ENCODE measurements around the gene DNAH11.

Gene DNAH11

GRCh38 chr7:21914671-21915070 is 371.8 kb downstream of the DNAH11 start:
- no peak for TF ChIP-seq Cebpa-rat (IDR thresholded peaks at IDR 0.05)
- H3K27ac ChIP-seq, result no peak overlapping the region
- H3K4me2 ChIP-seq, result no peak overlapping the region
- no peaks in the 10 kb centered on the region for H3K9me3 ChIP-seq (replicated peaks in 1 of 11)
- H3K36me3 ChIP-seq, result peaks cover 42 to 85% (median 71%) of the 10 kb centered on the region in 11 experiments
- H3K4me3 ChIP-seq, result no peak overlapping the region
- no peaks in the 10 kb centered on the region for H3K27me3 ChIP-seq
- no peak overlapping the region for H3K9ac ChIP-seq
- peaks cover 0 to 16% (median 6%) of the 10 kb centered on the region in 10 experiments; a peak in 11 of 20 replicates for H3K4me1 ChIP-seq
- H4K20me1 ChIP-seq, result peaks cover 0 to 20% (median 5%) of the 10 kb centered on the region in 11 experiments; a peak in 7 of 22 replicates

- Histone ChIP-seq H3K36me3 (peaks cover 40 to 80% (median 67%) of the 10 kb centered on the region in 11 experiments), H3K9me3 (replicated peaks in 1 of 11) (no peaks in the 10 kb centered on the region), H3K27ac (no peak overlapping the region), H3K4me2 (no peak overlapping the region), H3K4me1 (peaks cover 0 to 21% (median 6%) of the 10 kb centered on the region in 10 experiments; a peak in 11 of 20 replicates), H3K9ac (no peak overlapping the region), H3K4me3 (no peak overlapping the region), H4K20me1 (peaks cover 0 to 20% (median 6%) of the 10 kb centered on the region in 11 experiments; a peak in 7 of 22 replicates), H3K27me3 (no peaks in the 10 kb centered on the region)
- no peak for TF ChIP-seq Cebpa-rat (IDR thresholded peaks at IDR 0.05)
Measured at GRCh38 chr7:21915140-21915539, 372.3 kb downstream of the DNAH11 start.

GRCh38 chr7:21916176-21916575 is 373.3 kb downstream of the DNAH11 start:
- H4K20me1 ChIP-seq, result peaks cover 0 to 31% (median 9%) of the 10 kb centered on the region in 11 experiments; a peak in 8 of 22 replicates
- peaks cover 0 to 21% (median 6%) of the 10 kb centered on the region in 10 experiments; a peak in 11 of 20 replicates for H3K4me1 ChIP-seq
- no peak for TF ChIP-seq Cebpa-rat (IDR thresholded peaks at IDR 0.05)

GRCh38 chr7:21916629-21917028 is 373.8 kb downstream of the DNAH11 start:
- Histone ChIP-seq H4K20me1 (peaks cover 0 to 33% (median 13%) of the 10 kb centered on the region in 11 experiments; a peak in 8 of 22 replicates), H3K4me2 (no peak overlapping the region), H3K4me1 (peaks cover 0 to 21% (median 6%) of the 10 kb centered on the region in 10 experiments; a peak in 11 of 20 replicates), H3K4me3 (no peak overlapping the region), H3K27ac (no peak overlapping the region), H3K36me3 (peaks cover 31 to 70% (median 53%) of the 10 kb centered on the region in 11 experiments), H3K27me3 (no peaks in the 10 kb centered on the region), H3K9ac (no peak overlapping the region), H3K9me3 (replicated peaks in 1 of 11) (no peaks in the 10 kb centered on the region)
- TF ChIP-seq Cebpa-rat (IDR thresholded peaks at IDR 0.05), result no peak

More at GRCh38 chr7:21916176-21916575, 373.3 kb downstream of the DNAH11 start:
- Histone ChIP-seq H3K36me3 (peaks cover 35 to 75% (median 57%) of the 10 kb centered on the region in 11 experiments), H3K9me3 (replicated peaks in 1 of 11) (no peaks in the 10 kb centered on the region), H3K27ac (no peak overlapping the region), H3K27me3 (no peaks in the 10 kb centered on the region), H3K9ac (no peak overlapping the region), H3K4me2 (no peak overlapping the region), H3K4me3 (no peak overlapping the region)

GRCh38 chr7:21918216-21918615 is 375.4 kb downstream of the DNAH11 start:
- Histone ChIP-seq H3K4me2 (no peak overlapping the region), H4K20me1 (peaks cover 0 to 44% (median 15%) of the 10 kb centered on the region in 11 experiments; a peak in 9 of 22 replicates), H3K9me3 (replicated peaks in 1 of 11) (0 out of 22 replicates have a peak, but pooled peaks cover 0 to 10% (median 0%) of the 10 kb centered on the region in 11 experiments), H3K36me3 (peaks cover 27 to 68% (median 48%) of the 10 kb centered on the region in 11 experiments), H3K4me1 (peaks cover 0 to 11% (median 6%) of the 10 kb centered on the region in 10 experiments; a peak in 10 of 20 replicates), H3K9ac (no peak overlapping the region), H3K4me3 (no peak overlapping the region), H3K27me3 (no peaks in the 10 kb centered on the region), H3K27ac (no peak overlapping the region)
- no peak for TF ChIP-seq Cebpa-rat (IDR thresholded peaks at IDR 0.05)

GRCh38 chr7:21920936-21921335 is 378.1 kb downstream of the DNAH11 start:
- Histone ChIP-seq H3K9ac (no peak overlapping the region), H3K4me1 (peaks cover 0 to 6% (median 0%) of the 10 kb centered on the region in 10 experiments; a peak in 4 of 20 replicates), H3K4me2 (no peak overlapping the region), H4K20me1 (peaks cover 0 to 63% (median 19%) of the 10 kb centered on the region in 11 experiments; a peak in 9 of 22 replicates), H3K36me3 (peaks cover 9 to 55% (median 32%) of the 10 kb centered on the region in 11 experiments; a peak in 21 of 22 replicates), H3K27ac (no peak overlapping the region), H3K27me3 (no peaks in the 10 kb centered on the region), H3K4me3 (no peak overlapping the region), H3K9me3 (replicated peaks in 1 of 11) (peaks cover 0 to 11% (median 0%) of the 10 kb centered on the region in 11 experiments; a peak in 3 of 22 replicates)
- TF ChIP-seq Cebpa-rat (IDR thresholded peaks at IDR 0.05), result no peak

GRCh38 chr7:21922605-21923004 is 379.8 kb downstream of the DNAH11 start:
- no peak overlapping the region for H3K4me3 ChIP-seq
- H3K4me2 ChIP-seq, result no peak overlapping the region
- no peak overlapping the region for H3K9ac ChIP-seq
- TF ChIP-seq Cebpa-rat (IDR thresholded peaks at IDR 0.05), result no peak
- peaks cover 2 to 55% (median 32%) of the 10 kb centered on the region in 11 experiments; a peak in 20 of 22 replicates for H3K36me3 ChIP-seq
- peaks cover 0 to 69% (median 12%) of the 10 kb centered on the region in 11 experiments; a peak in 10 of 22 replicates for H4K20me1 ChIP-seq
- peaks cover 0 to 6% (median 0%) of the 10 kb centered on the region in 10 experiments; a peak in 4 of 20 replicates for H3K4me1 ChIP-seq
- no peak overlapping the region for H3K27ac ChIP-seq
- no peaks in the 10 kb centered on the region for H3K27me3 ChIP-seq
- peaks cover 0 to 23% (median 2%) of the 10 kb centered on the region in 11 experiments; a peak in 13 of 22 replicates for H3K9me3 ChIP-seq (replicated peaks in 1 of 11)

- H3K4me1 ChIP-seq, result peaks cover 0 to 6% (median 0%) of the 10 kb centered on the region in 10 experiments; a peak in 4 of 20 replicates
Measured at GRCh38 chr7:21923658-21924057, 380.8 kb downstream of the DNAH11 start.

GRCh38 chr7:21926448-21926847 is 383.6 kb downstream of the DNAH11 start:
- H3K9me3 ChIP-seq (replicated peaks in 1 of 11), result peaks cover 29 to 58% (median 35%) of the 10 kb centered on the region in 11 experiments
- H3K27ac ChIP-seq, result no peak overlapping the region
- H3K36me3 ChIP-seq, result peaks cover 11 to 86% (median 48%) of the 10 kb centered on the region in 11 experiments; a peak in 20 of 22 replicates
- H3K4me2 ChIP-seq, result no peak overlapping the region
- no peak overlapping the region for H3K4me3 ChIP-seq
- H3K4me1 ChIP-seq, result no peaks in the 10 kb centered on the region
- TF ChIP-seq Cebpa-rat (IDR thresholded peaks at IDR 0.05), result no peak
- no peak overlapping the region for H3K9ac ChIP-seq
- H4K20me1 ChIP-seq, result peaks cover 0 to 49% (median 5%) of the 10 kb centered on the region in 11 experiments; a peak in 10 of 22 replicates
- H3K27me3 ChIP-seq, result no peaks in the 10 kb centered on the region

More at GRCh38 chr7:21923658-21924057, 380.8 kb downstream of the DNAH11 start:
- peaks cover under 1 to 30% (median 8%) of the 10 kb centered on the region in 11 experiments; a peak in 15 of 22 replicates for H3K9me3 ChIP-seq (replicated peaks in 1 of 11)
- no peak overlapping the region for H3K4me3 ChIP-seq
- no peak for TF ChIP-seq Cebpa-rat (IDR thresholded peaks at IDR 0.05)
- peaks cover 0 to 71% (median 16%) of the 10 kb centered on the region in 11 experiments; a peak in 10 of 22 replicates for H4K20me1 ChIP-seq
- no peak overlapping the region for H3K9ac ChIP-seq
- no peak overlapping the region for H3K27ac ChIP-seq
- no peaks in the 10 kb centered on the region for H3K27me3 ChIP-seq
- peaks cover 6 to 62% (median 38%) of the 10 kb centered on the region in 11 experiments; a peak in 20 of 22 replicates for H3K36me3 ChIP-seq
- no peak overlapping the region for H3K4me2 ChIP-seq
